Upper lobe of left lung (tissue), 4 donors: ENCODE results near the gene FAM3B.

Experiments
- CTCF ChIP-seq, 6 experiments: fragments of 450-650 bp in 4 of 6; fragments of 200-600 bp in 2 of 6; sonication (generic) in 2 of 6; IDR thresholded peaks; one replicate each; pipeline ENCODE4 v1.5.1; 2016 to 2019; ENCODE audit warnings: antibody characterized with exemption in 6 of 6
- EP300 ChIP-seq, 4 donors: sonication (generic); formaldehyde crosslinking; IDR thresholded peaks; one replicate each; pipeline ENCODE4 v1.5.1; 2017; ENCODE audit warnings: antibody characterized with exemption in 4 of 4, control low read depth in 2 of 4
- POLR2A ChIP-seq, 4 donors: fragments of 450-650 bp; IDR thresholded peaks; one replicate each; pipeline ENCODE4 v1.5.1; 2016 to 2017; ENCODE audit warnings: antibody characterized with exemption in 4 of 4, mild to moderate bottlenecking in 2 of 4
- POLR2AphosphoS5 ChIP-seq, 2 donors: sonication (generic); formaldehyde crosslinking; IDR thresholded peaks; one replicate each; pipeline ENCODE4 v1.5.1; 2017; ENCODE audit warnings: antibody characterized with exemption in 2 of 2

DNA sequence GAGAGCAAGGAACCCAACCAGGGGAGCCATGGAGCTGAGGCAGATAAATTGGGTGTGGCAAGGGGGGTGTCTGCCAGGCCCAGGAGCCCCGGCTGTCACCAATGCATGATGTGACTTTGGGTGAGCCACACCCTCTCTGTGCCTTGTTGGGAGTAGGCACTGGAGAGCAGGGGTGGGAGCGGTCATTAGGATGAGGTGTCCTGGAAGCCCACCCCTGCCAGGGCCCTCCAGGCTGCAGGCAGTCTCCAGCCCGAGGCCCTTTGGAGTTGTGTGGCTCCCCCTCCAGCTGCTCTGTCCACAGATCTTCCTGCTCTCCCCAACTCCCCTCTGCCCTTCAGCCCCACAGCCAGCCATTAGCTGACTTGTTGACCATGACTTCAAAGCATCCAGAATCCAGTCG lies 56.7 kb downstream of the FAM3B start:
- no peak for TF ChIP-seq POLR2AphosphoS5 (IDR thresholded peaks at IDR 0.05)
- TF ChIP-seq CTCF (IDR thresholded peaks at IDR 0.05): no peak
- no peak for TF ChIP-seq POLR2A (IDR thresholded peaks at IDR 0.05)
- TF ChIP-seq EP300 (IDR thresholded peaks at IDR 0.05): no peak
